HEK293 (cell line): Measurements from ENCODE around the gene NEK7.

Source experiments
- FEZF1 ChIP-seq: fragments of 450-650 bp; formaldehyde crosslinking; IDR thresholded peaks from 2 replicates; pipeline ENCODE4 v1.5.1; 2016; ENCODE audit warnings: missing biosample characterization, missing genetic modification characterization
- KLF7 ChIP-seq: fragments of 450-650 bp; formaldehyde crosslinking; IDR thresholded peaks from 2 replicates; pipeline ENCODE4 v1.5.1; 2016; ENCODE audit warnings: missing biosample characterization, missing genetic modification characterization, borderline replicate concordance
- PRDM10 ChIP-seq: fragments of 450-650 bp; formaldehyde crosslinking; IDR thresholded peaks from 2 replicates; pipeline ENCODE4 v1.5.1; 2016; ENCODE audit warnings: missing biosample characterization, missing genetic modification characterization
- REPIN1 ChIP-seq: fragments of 450-650 bp; formaldehyde crosslinking; IDR thresholded peaks from 2 replicates; pipeline ENCODE4 v1.5.1; 2017; ENCODE audit warnings: missing biosample characterization, missing genetic modification characterization, low read depth
- SCRT1 ChIP-seq: fragments of 450-650 bp; formaldehyde crosslinking; IDR thresholded peaks from 2 replicates; pipeline ENCODE4 v1.5.1; 2016; ENCODE audit warnings: missing biosample characterization, missing genetic modification characterization, borderline replicate concordance
- SCRT2 ChIP-seq: fragments of 450-650 bp; formaldehyde crosslinking; IDR thresholded peaks from 2 replicates; pipeline ENCODE4 v1.5.1; 2016; ENCODE audit warnings: missing biosample characterization, missing genetic modification characterization
- SP3 ChIP-seq: fragments of 450-650 bp; formaldehyde crosslinking; IDR thresholded peaks from 2 replicates; pipeline ENCODE4 v1.5.1; 2016; ENCODE audit warnings: missing biosample characterization, missing genetic modification characterization
- SP7 ChIP-seq: fragments of 450-650 bp; formaldehyde crosslinking; IDR thresholded peaks from 2 replicates; pipeline ENCODE4 v1.5.1; 2016; ENCODE audit warnings: missing biosample characterization, missing genetic modification characterization
- TRIM28 ChIP-seq: IDR thresholded peaks from 2 replicates; pipeline ENCODE4 v1.6.1; 2011; ENCODE audit warnings: low read length, control low read depth, borderline replicate concordance
- ZBTB48 ChIP-seq: fragments of 450-650 bp; formaldehyde crosslinking; IDR thresholded peaks from 2 replicates; pipeline ENCODE4 v1.5.1; 2016; ENCODE audit warnings: missing biosample characterization, missing genetic modification characterization
- ZEB2 ChIP-seq: fragments of 450-650 bp; formaldehyde crosslinking; IDR thresholded peaks from 2 replicates; pipeline ENCODE4 v1.5.1; 2016; ENCODE audit warnings: missing biosample characterization, missing genetic modification characterization
- ZNF19 ChIP-seq: fragments of 450-650 bp; formaldehyde crosslinking; IDR thresholded peaks from 2 replicates; pipeline ENCODE4; 2016; ENCODE audit warnings: missing biosample characterization, missing genetic modification characterization, low read depth
- ZNF280D ChIP-seq: fragments of 450-650 bp; formaldehyde crosslinking; IDR thresholded peaks from 2 replicates; pipeline ENCODE4 v1.5.1; 2016; ENCODE audit warnings: missing biosample characterization, missing genetic modification characterization
- ZNF335 ChIP-seq: fragments of 450-650 bp; formaldehyde crosslinking; conservative IDR thresholded peaks from 2 replicates; pipeline ENCODE4 v1.5.1; 2016; ENCODE audit warnings: missing biosample characterization, missing genetic modification characterization
- ZNF416 ChIP-seq: fragments of 450-650 bp; formaldehyde crosslinking; IDR thresholded peaks from 2 replicates; pipeline ENCODE4 v1.5.1; 2016; ENCODE audit warnings: missing biosample characterization, missing genetic modification characterization
- ZNF426 ChIP-seq: fragments of 450-650 bp; formaldehyde crosslinking; IDR thresholded peaks from 2 replicates; pipeline ENCODE4 v1.5.1; 2017; ENCODE audit warnings: missing biosample characterization, missing genetic modification characterization, mild to moderate bottlenecking, inconsistent platforms, moderate library complexity
- ZNF544 ChIP-seq: fragments of 450-650 bp; formaldehyde crosslinking; IDR thresholded peaks from 2 replicates; pipeline ENCODE4 v1.5.0; 2017; ENCODE audit warnings: missing biosample characterization, missing genetic modification characterization
- ZNF558 ChIP-seq: fragments of 450-650 bp; formaldehyde crosslinking; IDR thresholded peaks from 2 replicates; pipeline ENCODE4 v1.5.1; 2016; ENCODE audit warnings: missing biosample characterization, missing genetic modification characterization
- ZNF561 ChIP-seq: fragments of 450-650 bp; IDR thresholded peaks from 2 replicates; pipeline ENCODE4 v1.5.1; 2018; ENCODE audit warnings: missing biosample characterization, missing genetic modification characterization, borderline replicate concordance
- ZNF600 ChIP-seq: fragments of 450-650 bp; formaldehyde crosslinking; IDR thresholded peaks from 2 replicates; pipeline ENCODE4 v1.5.1; 2016; ENCODE audit warnings: missing biosample characterization, missing genetic modification characterization
- ZNF610 ChIP-seq: fragments of 450-650 bp; formaldehyde crosslinking; IDR thresholded peaks from 2 replicates; pipeline ENCODE4 v1.5.1; 2016; ENCODE audit warnings: missing biosample characterization, missing genetic modification characterization, borderline replicate concordance
- ZNF629 ChIP-seq: fragments of 450-650 bp; formaldehyde crosslinking; IDR thresholded peaks from 2 replicates; pipeline ENCODE4 v1.5.1; 2017; ENCODE audit warnings: missing biosample characterization, missing genetic modification characterization
- ZNF639 ChIP-seq: fragments of 450-650 bp; formaldehyde crosslinking; IDR thresholded peaks from 2 replicates; pipeline ENCODE4 v1.5.1; 2016; ENCODE audit warnings: missing biosample characterization, missing genetic modification characterization
- ZNF677 ChIP-seq: fragments of 450-650 bp; IDR thresholded peaks from 2 replicates; pipeline ENCODE4 v1.5.0; 2018; ENCODE audit warnings: missing biosample characterization, mild to moderate bottlenecking, missing genetic modification characterization, moderate library complexity
- ZNF692 ChIP-seq: fragments of 450-650 bp; formaldehyde crosslinking; IDR thresholded peaks from 2 replicates; pipeline ENCODE4 v1.5.1; 2016; ENCODE audit warnings: missing biosample characterization, missing genetic modification characterization
- ZNF701 ChIP-seq: fragments of 450-650 bp; formaldehyde crosslinking; IDR thresholded peaks from 2 replicates; pipeline ENCODE4 v1.5.1; 2016; ENCODE audit warnings: missing biosample characterization, missing genetic modification characterization
- ZNF791 ChIP-seq: fragments of 450-650 bp; formaldehyde crosslinking; IDR thresholded peaks from 2 replicates; pipeline ENCODE4 v1.5.1; 2016; ENCODE audit warnings: missing biosample characterization, missing genetic modification characterization
- ZNF792 ChIP-seq: fragments of 450-650 bp; formaldehyde crosslinking; IDR thresholded peaks from 2 replicates; pipeline ENCODE4 v1.5.1; 2016; ENCODE audit warnings: missing biosample characterization, missing genetic modification characterization
- ZNF843 ChIP-seq: fragments of 450-650 bp; formaldehyde crosslinking; IDR thresholded peaks from 2 replicates; pipeline ENCODE4 v1.5.1; 2016; ENCODE audit warnings: missing biosample characterization, missing genetic modification characterization
- ZSCAN16 ChIP-seq: fragments of 450-650 bp; formaldehyde crosslinking; IDR thresholded peaks from 2 replicates; pipeline ENCODE4 v1.5.1; 2016; ENCODE audit warnings: missing biosample characterization, missing genetic modification characterization

The NEK7 gene

GRCh38 chr1:198220428-198220827 lies 63.6 kb downstream of the NEK7 start (continued):
- TF ChIP-seq PRDM10 (tag by site-specific recombination) (0 out of 2 replicates have a peak, but pooled peaks have one; percentile 21), ZNF692 (tag by site-specific recombination) (peak; percentile 55), ZNF600 (tag by site-specific recombination) (peak; percentile 58), ZNF544 (tag by site-specific recombination) (no peak), ZNF701 (tag by site-specific recombination) (no peak), ZNF426 (no peak), ZNF843 (0 out of 2 replicates have a peak, but pooled peaks have one; percentile 23), SP3 (tag by site-specific recombination) (no peak), ZNF677 (tag by site-specific recombination) (no peak), ZNF629 (tag by site-specific recombination) (peak; percentile 77), ZNF639 (tag by site-specific recombination) (no peak), ZEB2 (0 out of 2 replicates have a peak, but pooled peaks have one; percentile 38), ZNF416 (tag by site-specific recombination) (no peak), ZNF561 (tag by site-specific recombination) (no peak), SP7 (tag by site-specific recombination) (no peak), SCRT2 (tag by site-specific recombination) (no peak), KLF7 (no peak), ZNF610 (no peak), REPIN1 (tag by site-specific recombination) (no peak), ZSCAN16 (no peak), ZNF335 (tag by site-specific recombination) (no peak), FEZF1 (tag by site-specific recombination) (peak; percentile 59), ZNF280D (no peak), TRIM28 (no peak), ZNF791 (tag by site-specific recombination) (no peak), ZBTB48 (tag by site-specific recombination) (no peak), SCRT1 (tag by site-specific recombination) (no peak), ZNF792 (tag by site-specific recombination) (no peak), ZNF19 (tag by site-specific recombination) (no peak), ZNF558 (0 out of 2 replicates have a peak, but pooled peaks have one; percentile 38)
